Fibroblast of upper back skin (primary cell): ENCODE data around the gene IGFBP7.

Experiments
- DNase-seq: peaks from one replicate; pipeline ENCODE4 v3.0.0-alpha.2; 2013

The IGFBP7 gene

DNA sequence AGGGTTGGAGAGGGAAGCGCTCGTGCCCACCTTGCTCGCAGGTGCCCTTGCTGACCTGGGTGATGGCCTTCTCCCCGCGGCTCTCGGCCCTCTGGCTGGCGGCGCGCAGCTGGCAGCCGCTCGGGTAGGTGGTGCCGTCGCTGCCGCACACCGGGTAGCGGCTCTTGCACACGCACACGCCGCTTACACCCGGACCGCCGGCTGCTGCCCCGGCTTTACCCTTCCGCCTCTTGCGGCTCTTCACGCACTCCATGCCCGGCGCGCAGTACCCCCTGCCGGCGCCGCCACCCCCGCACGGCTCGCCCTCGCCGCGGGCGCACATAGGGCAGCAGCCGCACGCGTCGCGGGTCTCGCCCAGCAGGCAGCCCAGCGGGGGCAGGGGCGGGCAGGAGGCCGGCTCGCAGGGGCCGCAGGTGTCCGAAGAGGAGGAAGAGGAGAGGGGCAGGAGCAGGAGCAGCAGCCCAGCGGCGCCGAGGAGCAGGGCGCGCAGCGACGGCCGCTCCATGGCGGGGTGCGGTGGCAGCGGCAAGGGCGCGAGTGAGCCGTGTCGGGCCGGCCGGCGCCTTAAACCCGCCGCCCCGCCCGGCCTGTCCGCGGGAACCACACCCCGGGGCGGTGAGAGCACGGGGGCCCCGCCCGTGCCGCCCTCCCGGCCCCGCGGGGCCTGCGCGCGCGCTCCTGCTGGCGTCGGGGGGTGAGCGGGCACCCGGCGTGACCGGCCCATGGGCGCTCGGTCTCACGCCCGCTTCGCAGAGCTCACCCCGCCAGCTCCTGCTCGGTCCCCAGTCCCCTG lies at the start of gene IGFBP7:
TSS of gene IGFBP7 (minus strand) at position 539 of the 793 bp plus-strand sequence. CDS start at position 505, 34 bp downstream.
- no peak for DNase-seq

- peak; percentile 31 for DNase-seq
These were observed 49.7 kb upstream of the IGFBP7 start for GRCh38 chr4:57159866-57160265.

DNA sequence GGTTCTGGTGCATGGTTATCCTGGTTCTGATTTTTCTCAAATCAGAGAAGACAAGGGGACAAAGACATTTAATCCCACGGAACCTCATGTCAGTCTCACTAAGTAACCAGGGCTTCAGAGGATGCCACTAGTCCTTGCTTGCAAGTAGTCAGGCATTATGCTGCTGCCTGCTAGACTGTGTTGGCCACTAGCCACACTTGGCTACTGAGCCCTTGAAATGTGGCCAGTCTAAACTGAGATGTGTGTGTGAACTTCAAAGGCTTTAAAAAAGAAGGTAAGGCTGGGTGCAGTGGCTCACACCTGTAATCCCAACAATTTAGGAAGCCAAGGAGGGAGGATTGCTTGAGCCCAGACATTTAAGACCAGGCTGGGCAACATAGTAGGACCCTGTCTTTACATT lies 48.6 kb upstream of the IGFBP7 start:
- DNase-seq, result no peak

- DNase-seq, result no peak
These were observed 48.0 kb upstream of the IGFBP7 start for GRCh38 chr4:57158221-57158620.

GRCh38 chr4:57157596-57158137 lies 47.5 kb upstream of the IGFBP7 start:
- DNase-seq, result no peak

DNA sequence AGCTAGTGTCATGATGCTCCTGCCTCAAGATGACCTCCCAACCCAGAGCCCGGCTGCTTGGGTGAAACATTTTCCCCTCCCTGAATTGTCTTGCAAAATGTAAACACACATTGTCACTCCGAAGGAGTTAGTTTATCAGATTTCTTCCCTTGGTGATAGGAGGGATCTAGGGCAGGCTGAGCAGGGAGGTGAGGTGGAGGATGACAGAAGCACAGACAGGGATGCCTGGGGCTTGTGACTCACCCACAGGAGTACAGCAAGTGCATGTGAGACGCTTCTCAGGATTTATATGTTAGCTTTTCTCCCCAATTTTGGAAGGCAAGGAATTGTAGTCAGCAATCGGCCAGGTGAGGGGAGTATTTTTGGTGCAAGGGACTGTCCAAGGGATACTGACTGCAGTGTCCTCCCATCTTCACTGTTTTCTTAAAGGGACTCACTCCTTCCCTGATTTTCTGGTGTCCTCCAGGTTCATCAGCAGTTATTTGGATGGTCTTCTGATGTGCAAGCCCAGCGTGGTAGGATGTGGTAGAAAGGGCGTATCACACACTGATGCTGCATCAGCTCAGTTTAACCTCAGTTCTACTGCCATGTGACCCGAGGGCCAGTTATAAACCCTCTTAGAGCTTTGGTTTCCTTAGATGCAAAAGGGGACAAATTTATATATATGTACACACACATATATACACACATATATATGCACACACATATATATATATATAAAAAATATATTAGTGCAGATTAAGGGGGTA lies 46.2 kb upstream of the IGFBP7 start:
- no peak for DNase-seq

DNA sequence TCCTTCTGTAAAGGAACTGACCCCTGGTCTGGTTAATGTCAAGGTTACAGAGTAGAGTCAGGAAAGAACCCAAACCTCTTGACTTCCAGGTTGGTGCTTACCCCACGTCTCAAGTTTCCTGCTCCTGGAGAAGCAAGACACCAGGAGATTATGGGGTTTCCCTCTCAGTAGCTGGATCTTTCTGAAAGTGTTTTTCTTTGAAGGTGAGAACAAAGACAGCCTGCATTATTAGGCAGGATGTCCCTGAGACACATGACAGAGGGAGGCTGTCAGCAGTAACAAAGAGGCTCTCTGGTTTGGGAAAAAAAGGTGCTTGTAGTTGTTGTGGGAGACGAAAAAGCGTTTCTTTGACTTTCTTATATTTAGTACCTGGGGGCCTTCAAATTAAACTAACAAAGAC lies 44.7 kb upstream of the IGFBP7 start:
- no peak for DNase-seq

DNA sequence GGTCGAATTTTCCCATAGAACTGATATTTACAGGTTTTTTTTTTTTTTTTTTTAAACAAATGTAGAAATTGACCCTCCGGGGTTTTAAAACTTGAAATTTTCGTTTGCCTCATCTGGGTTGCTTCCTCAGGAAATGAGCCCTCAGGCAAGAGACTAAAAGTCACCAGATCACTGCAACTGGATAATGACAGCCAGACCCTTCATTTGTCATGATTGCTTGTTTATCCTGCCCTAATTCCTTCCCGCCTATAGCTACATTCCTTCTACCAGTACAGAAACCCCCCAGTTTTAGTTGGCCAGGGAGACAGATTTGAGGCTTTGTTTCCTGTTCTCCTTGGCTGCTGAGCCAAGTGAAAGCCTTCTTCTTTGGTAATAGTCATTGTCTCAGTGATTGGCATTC lies 44.0 kb upstream of the IGFBP7 start:
- peak; percentile 50 for DNase-seq

DNA sequence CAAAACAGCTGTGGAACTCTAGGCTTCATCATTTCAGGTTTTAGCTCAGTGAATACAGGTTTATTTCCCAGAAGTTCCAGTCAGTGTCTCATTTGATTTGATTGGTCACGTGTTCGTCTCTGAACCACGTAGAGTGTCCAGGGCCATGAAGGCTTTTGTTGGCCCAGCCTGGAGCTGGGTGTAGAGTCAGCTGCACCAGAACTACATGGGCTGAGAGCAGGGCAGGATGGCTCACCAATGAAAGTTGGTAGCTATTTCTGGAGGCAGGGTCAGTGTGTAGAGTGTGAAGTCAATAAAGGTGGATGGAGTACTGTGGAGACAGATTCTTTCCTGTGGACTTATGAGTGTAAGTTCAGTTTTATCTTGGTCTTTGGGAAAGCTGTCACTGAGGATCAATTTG lies 43.0 kb upstream of the IGFBP7 start:
- no peak for DNase-seq

GRCh38 chr4:57151481-57151880 lies 41.3 kb upstream of the IGFBP7 start:
- no peak for DNase-seq

GRCh38 chr4:57149833-57150232 lies 39.6 kb upstream of the IGFBP7 start:
- no peak for DNase-seq

- DNase-seq, result peak; percentile 66
These were observed 38.8 kb upstream of the IGFBP7 start for GRCh38 chr4:57148831-57149505.

DNA sequence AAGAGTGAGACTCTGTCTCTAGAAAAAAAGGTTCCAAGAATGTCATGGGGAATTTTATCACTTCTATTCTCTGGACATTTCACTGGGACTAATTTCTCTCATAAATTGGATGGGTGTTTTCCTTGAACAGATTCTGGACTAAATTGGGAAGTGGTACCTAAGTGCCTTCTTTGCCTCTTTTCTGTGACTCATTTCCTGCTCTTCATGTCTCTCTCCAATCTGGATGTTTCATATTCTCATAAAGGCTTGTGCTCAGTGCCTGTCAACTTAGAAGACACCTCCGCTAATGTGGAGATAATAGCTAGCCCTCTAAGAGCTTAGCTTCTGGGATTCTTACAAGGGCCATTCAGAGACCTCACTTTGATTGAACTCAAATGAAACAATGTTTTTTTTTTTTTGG lies 38.0 kb upstream of the IGFBP7 start:
- no peak for DNase-seq

DNA sequence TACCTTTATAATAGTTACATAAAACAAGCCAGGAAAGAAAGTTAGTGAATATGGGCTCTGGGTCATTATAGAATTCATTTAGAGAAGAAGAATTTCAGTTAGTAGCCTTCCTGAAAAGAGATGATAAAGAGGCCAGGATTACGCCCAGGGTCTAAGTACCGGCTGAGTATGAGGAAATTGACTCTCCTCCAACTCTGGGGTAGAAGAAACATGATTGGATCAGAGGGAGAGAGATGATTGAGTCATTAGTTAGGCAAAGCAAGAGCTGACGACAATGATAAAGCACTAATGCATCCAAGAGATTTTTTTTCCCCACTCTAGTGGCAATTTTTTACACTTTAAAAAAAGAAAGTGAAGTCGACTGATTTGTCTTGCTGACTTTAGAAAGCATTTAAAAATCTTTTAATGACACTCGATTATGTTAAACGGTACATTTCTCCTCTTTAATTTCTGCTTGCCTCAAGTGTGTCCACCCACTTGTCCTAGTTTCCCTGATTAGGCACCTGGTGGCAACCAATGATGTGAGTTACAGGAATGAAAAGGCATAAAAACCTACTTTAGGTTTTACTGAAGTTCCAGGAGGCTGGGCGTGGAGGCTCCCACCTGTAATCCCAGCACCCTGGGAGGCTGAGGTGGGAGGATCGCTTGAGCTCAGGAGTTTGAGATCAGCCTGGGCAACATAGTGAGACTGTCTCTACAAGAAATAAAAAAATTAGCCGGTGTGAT lies 37.3 kb upstream of the IGFBP7 start:
- peak; percentile 90 for DNase-seq

DNA sequence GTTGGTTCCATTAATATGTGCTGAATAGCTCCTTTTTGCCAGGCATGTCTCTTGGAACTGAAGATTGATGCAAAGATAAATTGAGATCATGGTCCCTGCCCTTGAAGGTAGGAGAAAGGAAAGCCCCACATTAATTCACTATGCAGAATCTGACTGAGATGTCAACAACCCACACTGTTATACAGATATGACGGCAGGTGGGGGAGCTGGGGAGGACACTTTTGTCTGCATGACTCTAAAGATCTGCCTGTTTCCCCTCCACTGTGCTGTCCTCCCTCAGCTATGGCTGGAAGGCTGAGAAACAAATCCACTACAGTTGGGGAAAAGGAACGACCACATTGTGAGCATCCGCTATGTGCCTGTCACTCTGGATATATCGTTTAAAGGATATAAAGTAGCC lies 36.3 kb upstream of the IGFBP7 start:
- DNase-seq, result no peak

DNA sequence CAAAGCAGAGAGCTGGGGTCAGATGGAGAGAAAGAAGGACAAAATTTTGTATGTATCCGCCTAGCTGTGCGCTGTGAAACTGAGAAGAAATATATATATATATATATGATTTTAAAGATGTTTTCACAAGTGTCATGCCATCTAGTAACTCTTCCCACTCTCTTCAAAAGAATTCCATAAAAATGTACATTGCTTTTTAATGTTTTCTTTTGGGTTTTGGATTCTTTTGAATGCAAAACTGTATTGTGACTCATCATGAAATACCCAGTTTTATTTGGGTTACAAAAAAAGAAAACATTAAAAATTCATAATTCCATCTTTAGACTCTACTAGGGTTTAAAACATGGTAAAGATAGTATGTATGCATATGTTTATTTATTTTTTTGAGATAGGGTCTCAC lies 34.3 kb upstream of the IGFBP7 start:
- DNase-seq, result peak; percentile 25

- DNase-seq, result no peak
These were observed 29.6 kb upstream of the IGFBP7 start for GRCh38 chr4:57139783-57140182.

GRCh38 chr4:57137261-57137660 lies 27.1 kb upstream of the IGFBP7 start:
- DNase-seq, result peak; percentile 60

DNA sequence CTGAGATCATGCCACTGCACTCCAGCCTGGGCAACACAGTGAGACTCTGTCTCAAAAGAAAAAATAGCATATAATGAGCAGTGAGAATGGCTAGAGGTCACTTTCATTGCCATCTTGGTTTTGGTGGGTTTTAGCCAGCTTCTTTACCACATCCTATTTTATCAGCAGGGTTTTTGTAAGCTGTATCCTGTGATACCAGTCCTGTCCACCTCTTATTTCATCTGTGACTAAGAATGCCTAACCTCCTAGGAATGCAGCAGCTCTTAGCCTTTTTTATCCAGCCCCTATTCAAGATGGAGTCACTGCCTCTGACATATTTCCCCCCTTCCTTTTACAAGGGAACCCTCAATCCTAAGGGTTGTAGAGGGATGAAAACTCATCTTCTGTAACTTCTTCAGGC lies 26.1 kb upstream of the IGFBP7 start:
- DNase-seq, result peak; percentile 62

- DNase-seq, result no peak
These were observed 22.6 kb upstream of the IGFBP7 start for GRCh38 chr4:57132743-57133137.

GRCh38 chr4:57131849-57132742 lies 21.9 kb upstream of the IGFBP7 start:
- peak; percentile 34 for DNase-seq

- no peak for DNase-seq
These were observed 19.3 kb upstream of the IGFBP7 start for GRCh38 chr4:57129477-57129876.
